HG03280 (cell line): ENCODE measurements around the gene EPSTI1.
A peak's percentile ranks its signal among the peaks of the same experiment; 100 is the strongest.

Experiments
- ATAC-seq: cut with Tn5 transposase; IDR thresholded peaks from one replicate; pipeline ENCODE4 v1.9.1; 2021; ENCODE audit warnings: mild to moderate bottlenecking, moderate library complexity; ENCODE audit not compliant: unreplicated experiment

Gene EPSTI1

DNA sequence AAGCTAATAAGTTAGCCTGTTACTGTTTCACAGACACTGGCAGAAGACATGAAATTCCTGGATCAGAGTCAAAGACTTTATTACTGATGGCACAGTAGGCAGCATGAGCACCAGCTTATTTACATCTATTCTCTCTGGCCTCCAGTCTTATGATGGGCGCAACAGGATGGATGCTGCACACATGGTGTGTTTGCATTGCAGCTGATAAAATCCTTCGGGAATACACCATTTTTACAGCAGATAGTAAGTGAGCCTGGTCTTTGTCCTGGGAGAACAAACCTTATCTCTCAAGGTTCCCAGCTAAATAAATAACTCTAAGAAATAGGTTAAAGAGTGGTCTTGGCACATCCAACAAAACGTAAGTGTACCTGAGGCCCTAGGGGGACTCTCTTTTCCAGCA is 16.0 kb downstream of the EPSTI1 start:
- ATAC-seq: no peak

DNA sequence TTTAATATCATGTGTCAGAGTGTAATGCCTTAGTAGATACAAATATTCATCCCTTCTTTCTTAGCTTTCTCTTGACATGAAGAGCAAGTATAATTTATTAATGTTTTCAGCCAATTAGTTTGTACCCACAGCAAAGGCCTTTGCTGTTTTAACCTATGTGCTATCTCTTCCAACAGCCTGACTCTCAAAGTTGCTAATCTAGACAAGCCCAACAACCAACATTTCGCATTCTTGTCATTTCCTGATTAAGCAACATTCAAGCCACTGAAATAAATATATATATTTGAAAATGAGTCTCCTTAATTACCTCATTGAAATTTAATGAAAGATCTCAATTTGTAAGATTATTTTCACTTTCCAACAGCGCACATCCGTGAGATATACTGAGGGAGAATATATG is 18.5 kb downstream of the EPSTI1 start:
- no peak for ATAC-seq

DNA sequence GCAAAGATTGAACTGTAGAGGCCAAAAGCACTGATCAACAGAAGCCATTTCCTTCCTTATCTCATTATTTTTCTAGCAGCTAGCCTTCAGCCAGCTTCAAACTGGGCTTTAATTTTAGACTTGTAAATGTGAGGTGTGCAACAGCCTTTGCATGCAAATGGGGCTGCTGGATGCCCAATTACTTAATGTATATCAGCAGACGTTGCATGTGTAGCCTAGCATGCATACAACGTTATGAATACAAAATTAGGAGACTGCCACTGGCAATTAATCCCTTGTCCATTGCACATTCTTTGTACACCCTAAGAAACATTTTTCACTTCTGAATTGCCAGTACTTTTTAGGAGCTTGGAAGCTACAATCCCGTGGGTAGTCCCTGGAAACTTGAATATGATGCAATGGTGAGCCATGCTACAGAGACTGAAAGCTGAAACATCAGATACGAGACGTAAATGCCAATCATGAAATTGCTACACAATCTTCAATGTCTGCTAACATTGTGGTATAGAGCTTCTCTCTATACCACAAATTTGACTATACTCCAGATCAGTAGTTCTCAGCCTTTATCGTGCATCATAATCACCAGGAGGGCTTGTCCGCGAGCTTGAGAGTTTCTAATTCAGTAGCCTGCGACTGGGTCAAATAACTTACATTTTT is 20.2 kb downstream of the EPSTI1 start:
- ATAC-seq: no peak

DNA sequence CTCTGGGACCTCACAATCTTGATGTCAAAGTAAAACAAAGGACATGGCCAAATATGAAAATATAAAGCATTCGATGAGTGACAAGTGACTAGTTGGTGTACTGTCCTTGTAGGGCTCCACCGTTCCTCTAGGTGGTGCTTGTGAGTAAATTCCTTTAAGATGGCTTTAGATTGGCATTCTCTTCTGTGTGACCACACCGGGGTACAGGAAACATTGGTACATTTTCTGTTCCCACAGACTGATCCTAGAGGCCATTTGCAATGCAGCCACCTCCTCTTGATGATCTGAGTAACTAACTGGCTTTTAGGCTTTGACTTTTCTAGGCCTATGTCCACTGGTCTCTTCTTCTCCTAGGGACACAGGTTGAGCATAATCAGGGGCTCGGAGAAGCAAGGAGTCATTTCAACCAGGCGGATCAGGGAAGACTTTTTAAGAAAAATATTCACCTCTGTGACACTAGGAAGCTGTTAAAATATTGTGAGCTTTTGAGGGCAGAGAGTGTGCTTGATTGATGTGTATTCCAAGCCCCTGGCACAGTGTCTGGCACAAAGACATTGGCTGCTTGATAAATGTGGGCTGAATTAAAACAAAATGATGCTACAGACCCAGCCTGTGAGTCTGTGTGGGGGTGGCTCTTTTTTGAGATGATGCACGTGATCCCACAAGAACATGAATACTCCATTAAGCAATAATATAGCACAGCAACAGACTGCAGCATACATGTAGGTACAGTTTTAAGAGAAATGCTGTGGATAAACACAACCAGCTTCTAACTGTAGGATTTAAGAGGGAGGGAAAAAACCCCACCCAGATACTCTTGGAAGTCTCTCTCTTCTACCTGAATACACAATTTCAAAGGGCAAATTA is 21.0 kb downstream of the EPSTI1 start:
- ATAC-seq: peak; percentile 74

DNA sequence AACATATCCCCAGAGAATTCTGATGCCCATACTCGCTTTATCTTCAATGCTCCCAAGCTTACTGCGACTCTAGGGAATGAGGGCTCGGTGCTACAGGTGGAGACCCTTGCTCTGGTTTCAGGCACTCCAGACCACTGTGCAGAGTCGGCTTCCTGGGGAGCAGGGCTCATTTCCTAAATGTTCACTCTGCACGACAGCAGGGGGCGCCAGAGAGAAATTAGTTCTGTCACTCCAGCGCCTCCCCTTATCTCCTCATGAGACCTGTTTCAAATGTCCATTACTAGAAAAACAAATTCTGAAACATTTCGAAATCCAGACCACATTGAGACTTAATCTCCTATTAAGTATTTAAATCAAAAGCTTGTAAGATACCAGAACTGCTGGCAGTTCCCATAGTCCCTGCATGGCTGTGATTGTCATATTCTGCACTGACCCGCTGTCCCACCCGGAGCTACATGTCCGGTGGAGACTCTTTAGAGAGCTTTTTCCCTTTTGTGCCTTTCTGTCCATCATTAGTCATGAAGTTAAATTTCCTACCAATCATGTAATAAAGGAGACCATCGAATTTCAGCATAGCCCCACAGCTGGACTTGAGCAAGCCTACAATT is 22.4 kb downstream of the EPSTI1 start:
- ATAC-seq: no peak

DNA sequence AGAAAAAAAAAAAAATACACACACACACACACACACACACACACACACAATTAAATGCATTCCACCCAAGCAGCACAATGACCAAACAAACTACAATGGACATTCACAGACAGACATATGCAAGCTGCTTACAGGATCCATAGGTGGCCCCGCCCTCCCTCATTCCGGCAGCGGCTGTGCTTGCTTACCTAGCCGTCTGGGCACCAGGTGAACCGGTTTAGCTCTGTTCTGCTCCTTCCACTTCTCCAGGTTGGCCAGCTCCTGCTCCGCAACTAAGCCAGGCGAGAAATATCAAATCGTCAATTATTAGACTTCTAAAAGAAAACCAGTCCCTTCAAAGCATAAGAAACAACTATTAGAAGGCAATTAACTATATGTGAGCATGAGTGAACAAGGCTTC is 23.1 kb downstream of the EPSTI1 start:
- no peak for ATAC-seq

DNA sequence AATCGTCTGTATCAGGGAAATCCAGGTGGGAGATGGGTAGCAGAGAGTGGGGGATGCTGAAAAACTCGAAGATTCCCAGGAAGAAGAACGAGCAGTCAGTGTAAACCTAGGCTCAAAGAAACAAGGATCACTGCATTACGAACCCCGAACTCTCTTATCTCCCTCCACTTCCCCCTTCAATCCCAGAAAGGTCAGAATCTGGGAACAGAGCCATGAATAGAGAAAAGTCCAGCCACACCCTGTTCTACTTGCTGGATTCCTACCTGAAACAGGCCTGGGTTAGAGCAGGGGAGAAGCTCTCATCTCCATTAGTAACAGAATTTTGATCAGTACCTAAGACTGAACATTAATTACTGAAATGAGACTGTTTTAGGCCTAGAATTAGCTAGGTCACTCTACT is 24.4 kb downstream of the EPSTI1 start:
- ATAC-seq: no peak

DNA sequence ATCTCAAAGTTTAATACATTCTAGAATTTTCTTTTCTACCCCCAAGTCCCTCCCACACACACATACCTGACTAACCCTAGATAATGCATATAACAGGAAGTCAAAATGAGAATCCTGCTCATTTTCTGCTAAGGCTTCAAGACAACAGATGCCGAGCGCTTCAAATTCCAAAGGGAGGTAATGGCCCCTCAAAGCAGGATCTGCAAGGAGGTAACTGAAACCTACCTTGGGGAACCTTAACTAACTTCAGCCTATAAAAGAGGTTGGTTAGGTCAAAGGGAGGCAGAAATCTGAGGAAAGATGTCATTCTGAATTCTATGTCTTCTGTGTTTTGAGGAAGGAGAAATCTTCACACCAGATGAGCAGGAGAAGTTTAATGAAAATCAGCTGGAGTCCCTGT is 26.8 kb downstream of the EPSTI1 start:
- no peak for ATAC-seq

DNA sequence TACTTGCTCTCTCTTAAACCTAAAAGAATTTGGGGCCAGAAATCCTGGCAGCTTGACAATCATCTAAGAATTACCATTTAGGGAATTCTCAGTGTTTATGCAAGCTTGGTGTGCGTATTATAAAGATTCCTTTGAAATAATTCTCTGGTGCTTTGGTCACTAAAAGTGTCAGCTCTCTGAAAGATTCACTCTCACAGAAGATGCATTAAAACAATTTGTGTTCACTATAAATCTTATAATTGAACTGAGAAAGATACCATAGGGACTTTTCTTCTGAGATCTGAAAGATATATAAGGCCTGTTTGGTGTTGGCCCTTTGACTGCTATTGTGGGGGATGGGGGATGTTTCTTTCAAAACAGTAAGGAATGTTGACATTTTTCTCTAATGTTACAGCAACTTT is 27.3 kb downstream of the EPSTI1 start:
- ATAC-seq: no peak

DNA sequence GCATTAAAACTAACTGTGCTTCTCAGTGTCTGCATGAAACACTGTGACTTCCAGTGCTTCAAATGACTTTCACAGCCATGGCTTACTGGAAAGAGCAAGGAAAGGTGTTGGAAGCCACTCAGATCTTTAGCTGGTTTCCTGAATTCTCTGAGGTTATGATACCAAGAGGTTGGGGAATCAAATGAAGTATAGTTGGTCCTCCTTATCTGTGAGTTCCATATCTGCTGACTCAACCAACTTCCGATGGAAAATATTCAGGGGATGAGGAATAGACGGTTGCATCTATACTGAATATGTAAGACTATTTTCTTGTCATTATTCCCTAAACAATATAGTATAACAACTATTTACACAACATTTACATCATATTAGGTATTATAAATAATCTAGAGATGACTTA is 32.4 kb downstream of the EPSTI1 start:
- ATAC-seq: no peak

DNA sequence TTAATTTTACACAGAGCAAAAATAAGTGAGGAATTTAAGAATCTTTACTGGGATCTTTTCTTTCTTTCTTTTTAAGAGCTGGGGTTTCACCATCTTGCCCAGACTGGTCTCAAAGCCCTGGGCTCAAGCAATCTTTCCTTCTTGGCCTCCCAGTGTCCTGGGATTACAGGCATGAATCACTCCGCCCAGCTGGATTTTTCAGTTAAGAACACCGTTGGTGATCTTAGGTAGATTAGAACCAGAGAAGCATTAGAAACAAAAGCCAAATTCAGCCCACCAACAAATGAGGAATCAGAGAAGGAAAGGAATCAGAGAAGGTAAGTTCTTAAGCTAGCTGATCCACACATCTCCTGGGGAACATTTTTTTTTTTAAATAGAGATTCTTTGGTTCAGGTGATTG is 34.2 kb downstream of the EPSTI1 start:
- no peak for ATAC-seq

DNA sequence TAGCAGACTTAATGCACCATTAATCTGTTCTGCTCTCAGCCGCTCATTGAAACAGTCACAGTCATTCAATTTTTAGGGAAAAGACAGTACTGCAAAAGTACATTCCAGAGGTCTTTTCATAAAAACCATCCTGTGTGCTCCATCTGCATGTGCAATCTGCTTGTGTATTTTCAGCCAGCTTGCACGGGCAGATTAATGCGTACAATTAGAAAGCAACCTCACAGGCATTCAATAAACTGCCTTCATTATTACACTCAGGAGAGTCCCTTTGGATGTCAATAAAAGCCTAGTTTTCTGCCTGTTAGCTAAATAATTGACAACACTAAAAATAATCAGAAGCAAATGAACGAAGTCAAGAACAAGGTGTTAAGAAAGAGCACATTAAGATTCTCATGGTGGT is 41.9 kb downstream of the EPSTI1 start:
- ATAC-seq: no peak

DNA sequence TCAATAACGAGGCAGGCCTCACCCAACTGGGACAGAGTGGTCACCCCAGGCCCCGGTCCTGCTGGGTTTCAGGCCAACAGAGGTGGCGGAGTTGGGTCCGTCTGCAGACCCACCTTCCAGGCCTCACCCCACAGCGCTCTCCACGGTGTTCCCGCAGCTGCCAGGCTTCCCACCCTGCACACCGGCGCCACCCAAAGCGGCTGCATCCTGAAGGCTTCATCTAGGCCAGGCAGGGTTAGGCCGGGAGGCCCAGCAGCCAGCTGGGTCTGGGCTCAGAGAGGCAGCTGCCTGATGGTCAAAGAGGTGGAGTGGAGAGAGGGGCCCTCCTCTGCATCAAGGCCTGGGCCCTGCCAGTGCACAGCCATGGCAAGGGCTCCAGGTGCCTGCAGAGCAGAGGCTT is 44.1 kb downstream of the EPSTI1 start:
- ATAC-seq: no peak

DNA sequence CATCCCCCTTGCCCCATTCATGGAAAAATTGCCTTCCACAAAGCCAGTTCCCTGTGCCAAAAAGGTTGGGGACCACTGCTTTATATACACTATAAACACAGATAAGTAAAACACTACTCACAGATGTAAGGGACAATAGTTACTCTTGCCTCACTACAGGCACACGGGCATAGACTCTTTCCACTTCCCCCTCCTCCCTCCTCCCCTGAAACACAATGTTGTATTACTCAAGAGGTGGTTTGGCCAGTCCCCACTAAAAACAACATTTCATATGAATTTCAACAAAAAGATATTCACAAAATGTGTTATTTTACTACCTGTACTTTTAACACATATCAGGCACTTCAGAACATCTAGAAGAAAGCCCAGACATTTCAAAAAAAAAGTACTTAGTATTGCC is 45.1 kb downstream of the EPSTI1 start:
- ATAC-seq: no peak

DNA sequence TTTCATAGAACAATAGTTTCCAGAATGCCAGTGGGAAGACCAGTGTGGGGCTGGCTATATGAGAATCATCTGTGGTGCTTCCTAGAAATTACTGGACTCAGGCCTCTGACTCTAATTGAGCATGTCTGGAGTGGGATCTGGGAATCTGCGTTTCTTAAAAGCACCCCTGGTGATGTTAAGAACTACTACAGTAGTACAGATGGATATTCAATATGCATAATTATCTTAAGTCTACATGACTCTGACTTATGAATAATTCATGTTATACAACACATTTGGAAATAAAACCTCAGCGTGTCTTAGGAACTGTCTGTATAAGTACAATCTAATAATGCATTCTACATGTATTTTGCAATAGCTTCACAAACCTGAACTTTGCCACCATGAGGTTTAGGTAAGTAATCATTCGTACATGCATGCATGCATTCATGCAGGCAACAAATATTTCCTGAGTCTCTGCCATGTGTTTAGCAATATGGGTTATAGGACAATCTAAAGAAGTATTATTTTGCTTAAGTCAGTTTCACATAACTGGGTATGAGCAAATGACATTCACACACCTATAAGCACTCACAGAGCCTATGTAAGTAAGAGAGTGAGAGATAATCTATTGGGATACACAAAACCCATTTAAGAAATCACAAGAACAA is 62.0 kb downstream of the EPSTI1 start:
- ATAC-seq: no peak

DNA sequence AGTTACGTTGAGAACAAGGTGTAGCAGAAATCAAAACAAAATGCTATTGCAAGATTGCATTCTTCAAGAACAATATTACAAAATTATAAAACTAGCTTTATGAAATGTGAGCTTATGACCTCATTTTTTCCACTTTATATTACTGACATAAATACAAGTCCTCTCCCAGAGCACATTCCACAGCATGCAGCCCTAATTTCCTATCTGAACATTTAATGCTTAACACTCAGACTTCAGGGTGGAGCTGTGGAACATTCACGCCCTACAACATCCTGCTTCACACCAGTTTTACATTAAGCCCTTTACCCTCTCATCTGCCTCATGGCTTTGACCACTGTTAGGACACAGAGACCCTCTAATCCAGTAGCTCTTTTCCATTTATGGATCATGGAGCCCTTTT is 65.5 kb downstream of the EPSTI1 start:
- ATAC-seq: no peak

DNA sequence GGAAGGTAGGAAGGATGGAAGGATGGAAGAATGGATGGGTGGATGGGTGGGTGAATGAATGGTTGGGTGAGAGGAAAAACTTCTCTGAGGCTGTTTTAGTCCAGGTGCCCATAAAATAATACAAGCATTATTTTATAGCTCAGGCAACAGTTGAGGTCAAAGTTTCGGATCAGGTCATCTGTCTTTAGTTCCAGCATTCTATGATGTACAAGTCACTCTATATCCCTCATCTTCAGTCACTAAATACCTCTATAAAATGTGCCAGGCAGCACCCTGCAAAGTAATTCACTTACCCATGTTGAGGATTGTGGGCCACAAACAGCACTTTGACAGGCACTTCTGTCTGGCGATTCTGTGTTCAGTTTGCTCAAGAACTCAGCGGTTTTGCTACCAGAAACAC is 66.0 kb downstream of the EPSTI1 start:
- ATAC-seq: no peak

DNA sequence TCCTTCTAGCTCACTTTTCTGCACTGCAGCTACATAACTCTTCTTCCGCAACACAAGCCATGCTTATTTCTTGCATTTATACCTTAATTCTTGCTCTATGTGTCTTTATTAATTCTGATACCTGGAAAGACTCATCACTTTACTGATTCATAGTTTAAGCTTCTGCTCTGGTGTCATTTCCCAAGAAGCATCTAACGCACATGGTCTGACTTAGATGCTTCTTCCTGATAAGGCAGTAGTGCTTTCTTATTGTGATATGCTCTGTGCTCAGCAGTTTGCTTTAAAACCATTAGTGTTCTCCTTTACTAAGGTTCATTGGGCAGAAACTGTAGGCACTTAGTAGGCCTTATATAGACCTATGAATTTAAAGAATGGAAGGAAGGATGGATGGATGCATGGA is 66.4 kb downstream of the EPSTI1 start:
- ATAC-seq: no peak

DNA sequence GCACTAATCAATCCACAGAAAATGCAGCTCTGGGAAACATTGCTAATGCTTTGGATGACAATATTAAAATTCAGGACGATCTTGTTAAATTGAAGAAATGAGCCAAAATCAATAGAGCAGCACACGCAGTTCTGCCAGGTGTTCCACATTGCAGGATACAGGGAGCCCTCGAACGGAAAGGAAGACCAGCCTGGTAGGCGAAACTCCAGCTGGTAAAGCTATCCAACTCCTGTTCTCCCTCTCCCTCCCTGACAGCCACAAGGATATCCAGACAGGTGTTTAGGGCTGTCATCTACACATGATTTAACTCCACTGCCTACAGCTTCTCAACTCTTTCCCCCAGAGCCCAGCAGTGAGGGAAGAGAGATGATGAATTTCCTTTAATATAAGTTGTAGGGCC is 67.7 kb downstream of the EPSTI1 start:
- ATAC-seq: no peak

DNA sequence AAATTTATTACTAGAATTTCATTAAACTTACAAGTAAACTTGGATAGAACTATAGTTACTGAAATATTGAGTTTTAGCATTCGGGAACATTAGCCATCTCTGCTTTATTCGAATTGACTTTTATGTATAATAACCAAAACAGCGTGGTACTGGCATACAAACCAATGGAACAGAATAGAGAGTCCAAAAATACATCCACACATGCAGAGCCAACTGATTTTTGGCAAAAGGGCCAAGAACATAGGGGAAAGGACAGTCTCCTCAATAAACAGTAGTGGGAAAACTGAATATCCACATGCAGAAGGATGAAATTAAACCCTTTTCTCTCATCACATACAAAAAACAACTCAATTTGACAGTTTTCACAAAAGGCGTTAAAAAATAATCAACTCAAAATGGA is 84.3 kb downstream of the EPSTI1 start:
- no peak for ATAC-seq

DNA sequence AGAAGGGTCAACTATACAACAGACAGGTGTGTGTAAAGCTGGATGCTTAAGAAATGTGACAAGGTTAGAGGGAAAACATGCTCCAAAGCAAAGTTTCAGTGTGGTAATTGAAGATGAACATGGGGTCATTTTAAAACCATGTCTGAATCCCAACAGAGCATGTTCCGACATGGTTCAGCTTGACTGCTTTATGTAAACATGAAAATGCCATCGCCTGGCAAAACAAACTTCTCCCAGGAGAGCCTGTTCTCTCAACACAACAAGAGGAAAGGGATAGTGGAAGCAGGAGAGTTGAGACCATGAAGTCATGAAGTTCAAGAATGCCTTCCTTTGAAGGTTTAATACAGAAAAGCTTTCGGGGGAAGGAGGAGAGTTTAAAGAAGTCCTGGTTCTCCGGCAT is 85.8 kb downstream of the EPSTI1 start:
- ATAC-seq: no peak

DNA sequence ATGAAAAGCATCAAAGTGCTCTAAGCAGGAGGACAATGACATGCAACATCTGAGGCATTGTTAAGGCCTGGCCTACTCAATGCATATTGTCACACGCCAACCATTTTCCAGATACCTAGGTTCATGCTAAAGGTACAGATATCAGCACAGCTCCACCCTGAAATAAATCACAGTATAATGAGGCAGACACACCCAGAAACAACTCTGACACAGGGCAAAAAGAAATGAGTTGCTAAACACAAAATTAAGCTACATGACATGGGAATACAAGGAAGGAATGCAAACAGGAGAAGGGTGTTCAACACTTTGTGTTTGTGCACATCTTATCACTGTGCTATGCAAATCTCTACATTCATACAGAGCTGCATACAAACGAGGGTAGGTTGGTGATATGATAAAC is 86.5 kb downstream of the EPSTI1 start:
- no peak for ATAC-seq
